ENCODE data around the gene ADAM12.

Gene ADAM12

GRCh38 chr10:126080291-126080825 is 307.9 kb downstream of the ADAM12 start:
- no peak overlapping the region for H3K4me3 Mint-ChIP-seq
- H3K4me1 Mint-ChIP-seq = peaks cover 38% of the 10 kb centered on the region
- peaks cover 11% of the 10 kb centered on the region for H3K27me3 Mint-ChIP-seq (ENCODE audit: low read depth)
- peaks cover 14% of the 10 kb centered on the region for H3K9me3 Mint-ChIP-seq
- no peak for TF ChIP-seq CTCF (IDR thresholded peaks at IDR 0.05; ENCODE audit: unreplicated experiment in 3 of 3)
- peaks cover 10% of the 10 kb centered on the region for H3K36me3 Mint-ChIP-seq (ENCODE audit: low read depth)
- H3K27ac Mint-ChIP-seq = peak overlapping the region; percentile 93 to 98 (median 95)

GRCh38 chr10:126075009-126075408 is 313.3 kb downstream of the ADAM12 start:
- Mint-ChIP-seq H3K27ac (no peak overlapping the region), H3K9me3 (peaks cover 16% of the 10 kb centered on the region), H3K36me3 (ENCODE audit: low read depth) (peaks cover 10% of the 10 kb centered on the region), H3K4me1 (peaks cover 31% of the 10 kb centered on the region), H3K27me3 (ENCODE audit: low read depth) (peaks cover 15% of the 10 kb centered on the region), H3K4me3 (no peak overlapping the region)
- TF ChIP-seq CTCF (IDR thresholded peaks at IDR 0.05; ENCODE audit: unreplicated experiment in 3 of 3) = no peak

DNA sequence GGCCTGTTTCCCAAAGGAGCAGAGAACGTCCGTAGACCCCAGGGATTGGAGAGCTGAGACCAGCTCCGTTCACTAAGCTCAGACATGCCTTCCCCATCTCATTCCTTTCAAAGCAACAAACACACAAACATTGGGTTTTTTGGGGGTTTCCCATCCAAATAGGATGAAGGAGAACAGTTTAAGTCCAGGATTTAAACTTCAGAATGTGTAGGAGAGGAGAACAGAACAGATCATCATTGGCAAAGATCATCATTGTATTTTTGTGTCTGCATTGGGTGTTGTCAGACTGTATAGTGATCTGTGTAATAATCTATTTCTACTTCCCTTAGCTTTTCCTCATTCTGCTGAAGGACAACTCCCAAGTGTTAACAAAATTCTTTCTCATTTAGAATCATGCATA is 314.0 kb downstream of the ADAM12 start:
- Mint-ChIP-seq H3K4me1 (peaks cover 28% of the 10 kb centered on the region), H3K27ac (no peak overlapping the region), H3K36me3 (ENCODE audit: low read depth) (peaks cover 10% of the 10 kb centered on the region), H3K9me3 (peaks cover 16% of the 10 kb centered on the region), H3K27me3 (ENCODE audit: low read depth) (peaks cover 15% of the 10 kb centered on the region), H3K4me3 (no peak overlapping the region)
- TF ChIP-seq CTCF (IDR thresholded peaks at IDR 0.05; ENCODE audit: unreplicated experiment in 3 of 3) = no peak

DNA sequence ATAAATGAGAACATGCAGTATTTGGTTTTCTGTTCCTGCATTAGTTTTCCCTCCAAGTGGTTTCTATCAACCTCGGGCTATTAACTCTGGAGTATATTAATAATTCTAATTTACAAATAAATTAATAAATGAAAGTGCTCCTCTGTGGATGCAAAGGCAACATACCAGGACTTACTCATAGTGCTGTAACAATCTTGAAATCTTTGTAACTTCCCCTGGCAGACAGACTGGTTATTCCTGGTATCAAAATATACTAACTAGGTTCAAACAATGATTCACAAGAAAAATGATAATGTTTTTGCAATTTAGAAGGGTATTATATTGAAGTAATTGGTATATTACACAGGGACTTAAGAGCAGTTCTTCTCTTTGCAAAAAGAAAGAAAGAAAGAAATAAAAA is 314.7 kb downstream of the ADAM12 start:
- Mint-ChIP-seq H3K9me3 (peaks cover 16% of the 10 kb centered on the region), H3K36me3 (ENCODE audit: low read depth) (peaks cover 10% of the 10 kb centered on the region), H3K4me1 (peaks cover 30% of the 10 kb centered on the region), H3K4me3 (no peak overlapping the region), H3K27me3 (ENCODE audit: low read depth) (peaks cover 10% of the 10 kb centered on the region), H3K27ac (no peak overlapping the region)
- no peak for TF ChIP-seq CTCF (IDR thresholded peaks at IDR 0.05; ENCODE audit: unreplicated experiment in 3 of 3)

- no peak overlapping the region for H3K4me3 Mint-ChIP-seq
- peaks cover 36% of the 10 kb centered on the region for H3K4me1 Mint-ChIP-seq
- H3K9me3 Mint-ChIP-seq = peaks cover 11% of the 10 kb centered on the region
- peaks cover 5% of the 10 kb centered on the region for H3K27me3 Mint-ChIP-seq (ENCODE audit: low read depth)
- peak overlapping the region in 2 of 3 experiments; percentile 38 to 42 for H3K27ac Mint-ChIP-seq
- H3K36me3 Mint-ChIP-seq (ENCODE audit: low read depth) = peaks cover 10% of the 10 kb centered on the region
- no peak for TF ChIP-seq CTCF (IDR thresholded peaks at IDR 0.05; ENCODE audit: unreplicated experiment in 3 of 3)
These were observed 315.7 kb downstream of the ADAM12 start for GRCh38 chr10:126072622-126073021.

GRCh38 chr10:126070476-126071215 is 317.6 kb downstream of the ADAM12 start:
- H3K27me3 Mint-ChIP-seq (ENCODE audit: low read depth) = peaks cover 7% of the 10 kb centered on the region
- peaks cover 2% of the 10 kb centered on the region for H3K9me3 Mint-ChIP-seq
- peaks cover 44% of the 10 kb centered on the region for H3K4me1 Mint-ChIP-seq
- no peak for TF ChIP-seq CTCF (IDR thresholded peaks at IDR 0.05; ENCODE audit: unreplicated experiment in 3 of 3)
- peak overlapping the region; percentile 28 to 54 (median 37) for H3K27ac Mint-ChIP-seq
- H3K36me3 Mint-ChIP-seq (ENCODE audit: low read depth) = no peaks in the 10 kb centered on the region
- peak overlapping the region in 2 of 3 experiments; percentile 1 to 6 for H3K4me3 Mint-ChIP-seq

All from nephron (organoid).